Neural cell (in vitro differentiated cells): ENCODE data around the gene ZNF862.

Source experiments
- EZH2 ChIP-seq: fragments of 200-600, 300-800 bp; shearing (Covaris generic), sonication (generic); IDR thresholded peaks from 2 replicates; pipeline ENCODE4 v1.6.1; 2014; ENCODE audit warnings: antibody characterized with exemption, low read length, borderline replicate concordance, mild to moderate bottlenecking; ENCODE audit not compliant: insufficient read depth, poor library complexity, severe bottlenecking
- POLR2AphosphoS5 ChIP-seq: IDR thresholded peaks from 2 replicates; pipeline ENCODE4 v1.6.1; 2012
- TAF1 ChIP-seq: IDR thresholded peaks from 2 replicates; pipeline ENCODE4 v1.6.1; 2012; ENCODE audit warnings: low read depth
- TF ChIP-seq, protein P1 (sequence below): IDR thresholded peaks from 2 replicates; pipeline ENCODE4 v1.6.1; 2012; ENCODE audit warnings: borderline replicate concordance
- TF ChIP-seq, protein P2 (sequence below): fragments of 450-650 bp; IDR thresholded peaks from 2 replicates; pipeline ENCODE4 v1.5.1; 2014; ENCODE audit warnings: antibody characterized with exemption, mild to moderate bottlenecking, moderate library complexity; ENCODE audit not compliant: poor library complexity, severe bottlenecking

DNA sequence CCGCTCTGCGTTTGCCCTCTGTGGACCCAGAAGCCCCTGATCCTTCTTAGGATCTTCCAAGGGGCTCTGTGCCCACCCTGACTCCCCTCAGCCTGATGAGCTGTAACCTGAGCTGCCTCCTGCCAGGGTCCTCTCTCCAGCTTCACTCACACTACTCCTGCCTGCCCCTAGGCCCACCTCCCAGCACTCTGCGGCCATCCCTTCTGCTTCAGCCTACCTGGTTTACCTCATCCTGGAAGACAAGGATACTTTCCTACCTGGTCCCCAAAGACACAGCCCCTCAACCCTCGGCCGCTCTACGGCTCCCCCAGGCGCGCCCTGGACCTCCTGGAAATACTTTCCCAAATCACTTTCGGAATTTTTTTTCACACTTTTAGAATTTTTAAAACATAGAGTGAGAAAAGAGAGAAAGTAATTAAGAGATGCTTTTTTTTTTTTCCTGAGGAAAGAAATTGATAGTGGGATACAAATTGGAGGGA lies 6.4 kb upstream of the ZNF862 start:
- TF ChIP-seq EZH2, result no peak
- no peak for TF ChIP-seq POLR2AphosphoS5
- TF ChIP-seq, protein P1, sequence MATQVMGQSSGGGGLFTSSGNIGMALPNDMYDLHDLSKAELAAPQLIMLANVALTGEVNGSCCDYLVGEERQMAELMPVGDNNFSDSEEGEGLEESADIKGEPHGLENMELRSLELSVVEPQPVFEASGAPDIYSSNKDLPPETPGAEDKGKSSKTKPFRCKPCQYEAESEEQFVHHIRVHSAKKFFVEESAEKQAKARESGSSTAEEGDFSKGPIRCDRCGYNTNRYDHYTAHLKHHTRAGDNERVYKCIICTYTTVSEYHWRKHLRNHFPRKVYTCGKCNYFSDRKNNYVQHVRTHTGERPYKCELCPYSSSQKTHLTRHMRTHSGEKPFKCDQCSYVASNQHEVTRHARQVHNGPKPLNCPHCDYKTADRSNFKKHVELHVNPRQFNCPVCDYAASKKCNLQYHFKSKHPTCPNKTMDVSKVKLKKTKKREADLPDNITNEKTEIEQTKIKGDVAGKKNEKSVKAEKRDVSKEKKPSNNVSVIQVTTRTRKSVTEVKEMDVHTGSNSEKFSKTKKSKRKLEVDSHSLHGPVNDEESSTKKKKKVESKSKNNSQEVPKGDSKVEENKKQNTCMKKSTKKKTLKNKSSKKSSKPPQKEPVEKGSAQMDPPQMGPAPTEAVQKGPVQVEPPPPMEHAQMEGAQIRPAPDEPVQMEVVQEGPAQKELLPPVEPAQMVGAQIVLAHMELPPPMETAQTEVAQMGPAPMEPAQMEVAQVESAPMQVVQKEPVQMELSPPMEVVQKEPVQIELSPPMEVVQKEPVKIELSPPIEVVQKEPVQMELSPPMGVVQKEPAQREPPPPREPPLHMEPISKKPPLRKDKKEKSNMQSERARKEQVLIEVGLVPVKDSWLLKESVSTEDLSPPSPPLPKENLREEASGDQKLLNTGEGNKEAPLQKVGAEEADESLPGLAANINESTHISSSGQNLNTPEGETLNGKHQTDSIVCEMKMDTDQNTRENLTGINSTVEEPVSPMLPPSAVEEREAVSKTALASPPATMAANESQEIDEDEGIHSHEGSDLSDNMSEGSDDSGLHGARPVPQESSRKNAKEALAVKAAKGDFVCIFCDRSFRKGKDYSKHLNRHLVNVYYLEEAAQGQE, result no peak
- TF ChIP-seq, protein P2, sequence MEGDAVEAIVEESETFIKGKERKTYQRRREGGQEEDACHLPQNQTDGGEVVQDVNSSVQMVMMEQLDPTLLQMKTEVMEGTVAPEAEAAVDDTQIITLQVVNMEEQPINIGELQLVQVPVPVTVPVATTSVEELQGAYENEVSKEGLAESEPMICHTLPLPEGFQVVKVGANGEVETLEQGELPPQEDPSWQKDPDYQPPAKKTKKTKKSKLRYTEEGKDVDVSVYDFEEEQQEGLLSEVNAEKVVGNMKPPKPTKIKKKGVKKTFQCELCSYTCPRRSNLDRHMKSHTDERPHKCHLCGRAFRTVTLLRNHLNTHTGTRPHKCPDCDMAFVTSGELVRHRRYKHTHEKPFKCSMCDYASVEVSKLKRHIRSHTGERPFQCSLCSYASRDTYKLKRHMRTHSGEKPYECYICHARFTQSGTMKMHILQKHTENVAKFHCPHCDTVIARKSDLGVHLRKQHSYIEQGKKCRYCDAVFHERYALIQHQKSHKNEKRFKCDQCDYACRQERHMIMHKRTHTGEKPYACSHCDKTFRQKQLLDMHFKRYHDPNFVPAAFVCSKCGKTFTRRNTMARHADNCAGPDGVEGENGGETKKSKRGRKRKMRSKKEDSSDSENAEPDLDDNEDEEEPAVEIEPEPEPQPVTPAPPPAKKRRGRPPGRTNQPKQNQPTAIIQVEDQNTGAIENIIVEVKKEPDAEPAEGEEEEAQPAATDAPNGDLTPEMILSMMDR, result no peak
- TF ChIP-seq TAF1, result no peak
